SK-N-SH treated with all-trans-retinoic acid at 6 μM for 48 hours (cell line): Measurements from ENCODE around the gene AHRR.

Source experiments
- CSDC2 ChIP-seq: fragments of 250-450 bp; sonication (Bioruptor Pico); IDR thresholded peaks from 2 replicates; pipeline ENCODE4 v1.5.0; 2020; ENCODE audit warnings: mild to moderate bottlenecking, moderate library complexity
- ESRRG ChIP-seq: fragments of 250-450 bp; sonication (Bioruptor Pico); IDR thresholded peaks from 2 replicates; pipeline ENCODE4 v1.6.1; 2021; ENCODE audit warnings: mild to moderate bottlenecking
- GLIS3 ChIP-seq: fragments of 250-450 bp; sonication (Bioruptor Pico); IDR thresholded peaks from 2 replicates; pipeline ENCODE4 v1.5.0; 2020; ENCODE audit warnings: mild to moderate bottlenecking, moderate library complexity
- OSR1 ChIP-seq: fragments of 250-450 bp; sonication (Bioruptor Pico); IDR thresholded peaks from 2 replicates; pipeline ENCODE4 v1.8.0; 2022; ENCODE audit warnings: moderate library complexity, mild to moderate bottlenecking, inconsistent platforms
- RARB ChIP-seq: fragments of 250-450 bp; sonication (Bioruptor Pico); IDR thresholded peaks from 2 replicates; pipeline ENCODE4 v1.8.0; 2021; ENCODE audit warnings: mild to moderate bottlenecking, moderate library complexity
- SNAI2 ChIP-seq: fragments of 250-450 bp; sonication (Bioruptor Pico); IDR thresholded peaks from 2 replicates; pipeline ENCODE4 v1.5.0; 2020; ENCODE audit warnings: mild to moderate bottlenecking, moderate library complexity
- TCF4 ChIP-seq: fragments of 250-450 bp; sonication (Bioruptor Pico); IDR thresholded peaks from 2 replicates; pipeline ENCODE4 v1.8.0; 2021; ENCODE audit warnings: mild to moderate bottlenecking, moderate library complexity, borderline replicate concordance
- TOX ChIP-seq: fragments of 250-450 bp; sonication (Bioruptor Pico); IDR thresholded peaks from 2 replicates; pipeline ENCODE4 v1.8.0; 2021; ENCODE audit warnings: mild to moderate bottlenecking, moderate library complexity, borderline replicate concordance
- TF ChIP-seq, protein P1 (sequence below): fragments of 250-450 bp; sonication (Bioruptor Pico); IDR thresholded peaks from 2 replicates; pipeline ENCODE4 v1.5.1; 2021; ENCODE audit warnings: mild to moderate bottlenecking, moderate library complexity

DNA sequence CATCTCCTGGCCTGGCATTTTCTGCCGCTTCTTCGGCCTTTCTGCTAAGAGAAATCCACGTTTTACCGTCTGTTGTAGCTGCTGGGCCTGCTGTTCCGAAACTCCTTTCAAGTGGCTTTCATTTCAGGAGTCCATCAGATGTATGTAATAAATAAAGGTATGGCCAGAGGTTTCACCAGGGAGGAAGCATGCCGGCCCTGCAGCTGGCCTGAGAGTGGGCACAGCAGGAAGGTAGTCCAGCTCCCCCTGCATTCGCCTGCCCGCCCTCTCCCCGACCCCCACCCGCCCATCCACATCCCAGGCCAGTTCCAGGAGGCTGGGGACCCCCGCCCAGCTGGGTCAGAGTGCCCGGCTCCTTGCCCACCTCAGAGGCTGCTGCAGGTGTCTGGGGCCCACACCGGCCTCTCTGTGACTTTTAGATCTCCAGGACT, 75.0 kb downstream of the AHRR start:
- TF ChIP-seq SNAI2 (CRISPR knock-in tag) (no peak), RARB (CRISPR knock-in tag) (no peak), ESRRG (CRISPR knock-in tag) (no peak), GLIS3 (CRISPR knock-in tag) (no peak), CSDC2 (no peak), OSR1 (CRISPR knock-in tag) (no peak), TOX (CRISPR knock-in tag) (no peak), TCF4 (CRISPR knock-in tag) (no peak)
- TF ChIP-seq, protein P1, sequence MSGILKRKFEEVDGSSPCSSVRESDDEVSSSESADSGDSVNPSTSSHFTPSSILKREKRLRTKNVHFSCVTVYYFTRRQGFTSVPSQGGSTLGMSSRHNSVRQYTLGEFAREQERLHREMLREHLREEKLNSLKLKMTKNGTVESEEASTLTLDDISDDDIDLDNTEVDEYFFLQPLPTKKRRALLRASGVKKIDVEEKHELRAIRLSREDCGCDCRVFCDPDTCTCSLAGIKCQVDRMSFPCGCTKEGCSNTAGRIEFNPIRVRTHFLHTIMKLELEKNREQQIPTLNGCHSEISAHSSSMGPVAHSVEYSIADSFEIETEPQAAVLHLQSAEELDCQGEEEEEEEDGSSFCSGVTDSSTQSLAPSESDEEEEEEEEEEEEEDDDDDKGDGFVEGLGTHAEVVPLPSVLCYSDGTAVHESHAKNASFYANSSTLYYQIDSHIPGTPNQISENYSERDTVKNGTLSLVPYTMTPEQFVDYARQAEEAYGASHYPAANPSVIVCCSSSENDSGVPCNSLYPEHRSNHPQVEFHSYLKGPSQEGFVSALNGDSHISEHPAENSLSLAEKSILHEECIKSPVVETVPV (CRISPR knock-in tag), result no peak
